H9 (cell line): Measurements from ENCODE around the gene MOB3C. TPM values are rescaled to one million over a fixed set of nuclear protein-coding genes. Genes with fewer than 3 reads are reported as not detected.

Source experiments
- DNase-seq: peaks from one replicate; pipeline ENCODE4 v3.0.0-alpha.2; 2017
- H2AFZ ChIP-seq: one replicate; pipeline ENCODE4 v1.6.1; 2013; ENCODE audit warnings: mild to moderate bottlenecking, low read length, control low read depth, moderate library complexity
- H2AK5ac ChIP-seq: 2 replicates; pipeline ENCODE4 v1.6.1; 2013; ENCODE audit warnings: low read length, control low read depth, mixed read lengths; ENCODE audit not compliant: insufficient read length
- H2BK120ac ChIP-seq: one replicate; pipeline ENCODE4 v1.6.1; 2013; ENCODE audit warnings: low read depth, mild to moderate bottlenecking, low read length, control low read depth, inconsistent platforms; ENCODE audit not compliant: poor library complexity, severe bottlenecking
- H2BK12ac ChIP-seq: 2 replicates; pipeline ENCODE4 v1.6.1; 2013; ENCODE audit warnings: low read length, control low read depth, mixed read lengths, low read depth; ENCODE audit not compliant: insufficient read length
- H2BK15ac ChIP-seq: 2 replicates; pipeline ENCODE4 v1.6.1; 2013; ENCODE audit warnings: low read depth, low read length, control low read depth
- H2BK20ac ChIP-seq: one replicate; pipeline ENCODE4 v1.6.1; 2013; ENCODE audit warnings: low read depth, mild to moderate bottlenecking, low read length, control low read depth, inconsistent platforms; ENCODE audit not compliant: poor library complexity, severe bottlenecking
- H2BK5ac ChIP-seq: 2 replicates; pipeline ENCODE4 v1.6.1; 2013; ENCODE audit warnings: low read length, control low read depth, mixed read lengths; ENCODE audit not compliant: insufficient read length
- H3K14ac ChIP-seq: 2 replicates; pipeline ENCODE4 v1.6.1; 2013; ENCODE audit warnings: low read length, control low read depth; ENCODE audit not compliant: insufficient read depth
- H3K18ac ChIP-seq: 2 replicates; pipeline ENCODE4 v1.6.1; 2013; ENCODE audit warnings: low read depth, mild to moderate bottlenecking, mixed read lengths, low read length, control low read depth; ENCODE audit not compliant: insufficient read length
- H3K23ac ChIP-seq: 2 replicates; pipeline ENCODE4 v1.6.1; 2013; ENCODE audit warnings: low read length, control low read depth, mixed read lengths, low read depth; ENCODE audit not compliant: insufficient read length
- H3K23me2 ChIP-seq: 2 replicates; pipeline ENCODE4 v1.6.1; 2013; ENCODE audit warnings: low read depth, mild to moderate bottlenecking, mixed read lengths, low read length, control low read depth; ENCODE audit not compliant: insufficient read length, poor library complexity, severe bottlenecking
- H3K27ac ChIP-seq: 2 replicates; pipeline ENCODE4 v1.5.1; 2013; ENCODE audit warnings: low read length, control low read depth, mixed read lengths, low read depth; ENCODE audit not compliant: insufficient read length
- H3K27me3 ChIP-seq: 2 replicates; pipeline ENCODE4 v1.6.1; 2013; ENCODE audit warnings: low read length, control low read depth, inconsistent platforms; ENCODE audit not compliant: insufficient read depth
- H3K4ac ChIP-seq: 2 replicates; pipeline ENCODE4 v1.6.1; 2013; ENCODE audit warnings: low read depth, mild to moderate bottlenecking, control low read depth, inconsistent platforms, low read length, moderate library complexity
- H3K4me1 ChIP-seq: 2 replicates; pipeline ENCODE4 v1.6.1; 2013; ENCODE audit warnings: low read length, control low read depth, inconsistent platforms; ENCODE audit not compliant: insufficient read depth
- H3K4me2 ChIP-seq: 2 replicates; pipeline ENCODE4 v1.6.1; 2013; ENCODE audit warnings: low read length, control low read depth, mixed read lengths; ENCODE audit not compliant: insufficient read length, insufficient read depth
- H3K56ac ChIP-seq: 2 replicates; pipeline ENCODE4 v1.6.1; 2013; ENCODE audit warnings: low read depth, mild to moderate bottlenecking, mixed read lengths, low read length, control low read depth; ENCODE audit not compliant: insufficient read length
- H3K79me1 ChIP-seq: 2 replicates; pipeline ENCODE4 v1.6.1; 2013; ENCODE audit warnings: low read depth, mild to moderate bottlenecking, moderate library complexity, low read length, control low read depth, inconsistent platforms; ENCODE audit not compliant: insufficient read depth, poor library complexity, severe bottlenecking
- H3K79me2 ChIP-seq: 2 replicates; pipeline ENCODE4 v1.6.1; 2013; ENCODE audit warnings: low read length, control low read depth, inconsistent platforms; ENCODE audit not compliant: insufficient read depth
- H3K9ac ChIP-seq: 2 replicates; pipeline ENCODE4 v1.6.1; 2013; ENCODE audit warnings: low read length, control low read depth, mixed read lengths; ENCODE audit not compliant: insufficient read length; ENCODE audit errors: extremely low read depth
- H3K9me3 ChIP-seq: one replicate; pipeline ENCODE4 v1.6.1; 2013; ENCODE audit warnings: low read depth, low read length, inconsistent platforms; ENCODE audit not compliant: control insufficient read depth
- H3T11ph ChIP-seq: one replicate; pipeline ENCODE4 v1.6.1; 2013; ENCODE audit warnings: mild to moderate bottlenecking, low read length, control low read depth, inconsistent platforms
- H4K20me1 ChIP-seq: one replicate; pipeline ENCODE4 v1.6.1; 2013; ENCODE audit not compliant: control insufficient read depth, insufficient read length, insufficient read depth
- H4K5ac ChIP-seq: 2 replicates; pipeline ENCODE4 v1.6.1; 2013; ENCODE audit warnings: low read depth, mild to moderate bottlenecking, mixed read lengths, low read length, control low read depth; ENCODE audit not compliant: insufficient read length
- H4K8ac ChIP-seq: replicated peaks from 2 replicates; pipeline ENCODE4 v1.6.1; 2013; ENCODE audit warnings: low read length, control low read depth, mixed read lengths, low read depth; ENCODE audit not compliant: insufficient read length
- H4K91ac ChIP-seq: 2 replicates; pipeline ENCODE4 v1.6.1; 2013; ENCODE audit warnings: low read depth, mild to moderate bottlenecking, moderate library complexity, mixed read lengths, low read length, control low read depth; ENCODE audit not compliant: insufficient read length
- H3K27ac Mint-ChIP-seq, 3 experiments: 2 replicates in 2 of 3; 3 replicates in 1 of 3; pipeline ENCODE4 v1.8.0; 2020 to 2021; ENCODE audit warnings: mixed read lengths in 3 of 3, mild to moderate bottlenecking in 1 of 3, moderate library complexity in 1 of 3
- H3K27me3 Mint-ChIP-seq: 2 replicates; pipeline ENCODE4 v1.8.0; 2021; ENCODE audit warnings: low read depth, mild to moderate bottlenecking, moderate library complexity, mixed read lengths
- H3K36me3 Mint-ChIP-seq, 3 experiments: 2 replicates in 2 of 3; 3 replicates in 1 of 3; pipeline ENCODE4 v1.8.0; 2020 to 2021; ENCODE audit warnings: low read depth in 3 of 3, mixed read lengths in 3 of 3; ENCODE audit not compliant: insufficient read depth in 1 of 3
- H3K4me1 Mint-ChIP-seq, 2 experiments: 2 replicates each; pipeline ENCODE4 v1.8.0; 2020; ENCODE audit warnings: mixed read lengths in 2 of 2
- H3K4me3 Mint-ChIP-seq, 2 experiments: 2 replicates in 1 of 2; 3 replicates in 1 of 2; pipeline ENCODE4 v1.8.0; 2020 to 2021; ENCODE audit warnings: mild to moderate bottlenecking in 2 of 2, mixed read lengths in 2 of 2, moderate library complexity in 1 of 2
- H3K9me3 Mint-ChIP-seq, 2 experiments: 2 replicates in 1 of 2; 3 replicates in 1 of 2; pipeline ENCODE4 v1.8.0; 2020; ENCODE audit warnings: mild to moderate bottlenecking in 2 of 2, mixed read lengths in 2 of 2, moderate library complexity in 1 of 2
- CTCF ChIP-seq: fragments of 200-600 bp; sonication (generic); conservative IDR thresholded peaks from 3 replicates; pipeline ENCODE4 v1.8.0; 2021; ENCODE audit warnings: antibody characterized with exemption, mild to moderate bottlenecking
- WGBS: extraction: QIAGEN DNeasy Blood & Tissue Kit; methylation state at CpG from one replicate; pipeline ENCODE4 v1.1.7; 2013; ENCODE audit warnings: missing lambda C conversion rate, low lambda C conversion rate, mixed read lengths; ENCODE audit not compliant: insufficient read length; ENCODE audit errors: extremely low coverage; 5-methylcytosine and 5-hydroxymethylcytosine counted together
- total RNA-seq: library from RNA; stranded (reverse); gene quantifications from 2 replicates; pipeline ENCODE4 v1.2.1, GENCODE V29; 2021

MOB3C gene
- total RNA-seq, 1 experiment from 2014 or later = 3.2 TPM

GRCh38 chr1:46639547-46639946, 22.9 kb upstream of the MOB3C start:
- H3K9me3 Mint-ChIP-seq = no peaks in the 10 kb centered on the region
- no peak overlapping the region for H3K14ac ChIP-seq
- H2BK20ac ChIP-seq = no peak overlapping the region

More at GRCh38 chr1:46639547-46639946, 22.9 kb upstream of the MOB3C start:
- Histone ChIP-seq H3K79me1 (no peaks in the 10 kb centered on the region), H4K91ac (no peak overlapping the region), H4K8ac (no peak overlapping the region), H4K5ac (no peak overlapping the region), H3T11ph (no peak overlapping the region), H3K79me2 (no peaks in the 10 kb centered on the region), H3K9ac (no peak overlapping the region), H3K4me2 (no peak overlapping the region), H3K4ac (no peak overlapping the region), H2BK12ac (no peak overlapping the region), H2AK5ac (no peak overlapping the region), H3K4me1 (no peaks in the 10 kb centered on the region), H3K23ac (no peak overlapping the region), H2BK5ac (no peak overlapping the region), H4K20me1 (no peaks in the 10 kb centered on the region), H3K27ac (no peak overlapping the region), H3K23me2 (no peaks in the 10 kb centered on the region), H2BK15ac (no peak overlapping the region), H3K27me3 (no peaks in the 10 kb centered on the region), H3K56ac (no peak overlapping the region), H2AFZ (no peak overlapping the region), H3K9me3 (no peaks in the 10 kb centered on the region), H2BK120ac (no peak overlapping the region), H3K18ac (no peak overlapping the region)
- Mint-ChIP-seq H3K4me3 (no peak overlapping the region), H3K4me1 (no peaks in the 10 kb centered on the region), H3K27me3 (no peaks in the 10 kb centered on the region), H3K27ac (no peak overlapping the region), H3K36me3 (peaks cover 2 to 17% (median 14%) of the 10 kb centered on the region in 3 experiments; a peak in 6 of 7 replicates)
- DNase-seq = no peak
- no peak for TF ChIP-seq CTCF
- WGBS = no CpG with 5 or more reads among the region's 1 CpG
